HepG2 (cell line): ENCODE data around the gene CST3. TPM values are rescaled to one million over a fixed set of nuclear protein-coding genes. Genes with fewer than 3 reads are reported as not detected.

Source experiments
- ATAC-seq: fragments of 200-7000 bp; cut with Tn5 transposase; 3 replicates; pipeline ENCODE4 v1.9.1; 2020; ENCODE audit warnings: mild to moderate bottlenecking, moderate library complexity
- BruUV-seq: library from RNA; stranded (reverse); fragments of 400-500 nt; replicated peaks from 2 replicates; lab custom pipeline; 2021; lab: Mats Ljungman, UMichigan
- CTCF ChIA-PET: fragments of 300-600 bp; formaldehyde crosslinking; extraction: SDS; loops from one replicate; lab custom pipeline; 2021; ENCODE audit warnings: low total read pairs, inconsistent platforms, low intra/inter-chr PET ratio; lab: Yijun Ruan, JAX
- POLR2A ChIA-PET: fragments of 350-600 bp; sonication (Branson Sonifier 250); formaldehyde crosslinking; loops from one replicate; lab custom pipeline; 2020; ENCODE audit warnings: antibody characterized with exemption, inconsistent platforms; lab: Yijun Ruan, JAX
- DNase-seq: peaks from one replicate; pipeline ENCODE4 v3.0.0-alpha.2; 2015; ENCODE audit warnings: low spot score
- FAIRE-seq: peaks from 3 replicates; lab custom pipeline; 2011; peaks lifted over from hg19 to GRCh38; lab: Jason Lieb, UNC
- H2AFZ ChIP-seq: one replicate; pipeline ENCODE4 v1.6.1; 2011; ENCODE audit warnings: low read length, inconsistent platforms
- H3K27ac ChIP-seq: fragments of 300-600 bp; 3 replicates; pipeline ENCODE4 v1.8.0; 2011; ENCODE audit warnings: mixed run types, mild to moderate bottlenecking, mixed read lengths, low read length, inconsistent platforms; ENCODE audit not compliant: insufficient read depth; ENCODE audit errors: extremely low read length
- H3K27me3 ChIP-seq, 2 experiments: fragments of 200-600 bp in 1 of 2; 2 replicates in 1 of 2; 3 replicates in 1 of 2; pipeline versions ENCODE4 v1.6.0 to v1.8.0; 2011; ENCODE audit warnings: low read length in 2 of 2, mild to moderate bottlenecking in 2 of 2, moderate library complexity in 2 of 2, inconsistent platforms in 1 of 2; ENCODE audit not compliant: insufficient read depth in 2 of 2, control insufficient read depth in 1 of 2
- H3K36me3 ChIP-seq, 2 experiments: fragments of 200-600 bp in 1 of 2; replicated peaks in 1 of 2; 2 replicates in 1 of 2; 3 replicates in 1 of 2; pipeline versions ENCODE4 v1.5.1 to v1.8.0; 2011; ENCODE audit warnings: low read length in 2 of 2, inconsistent platforms in 1 of 2; ENCODE audit not compliant: insufficient read depth in 2 of 2, control insufficient read depth in 1 of 2
- H3K4me1 ChIP-seq: 2 replicates; pipeline ENCODE4 v1.5.1; 2012; ENCODE audit warnings: low read length, inconsistent platforms; ENCODE audit not compliant: insufficient read depth
- H3K4me2 ChIP-seq: 2 replicates; pipeline ENCODE4 v1.6.0; 2011; ENCODE audit warnings: low read depth, low read length, inconsistent platforms
- H3K4me3 ChIP-seq, 3 experiments: fragments of 200-600 bp in 1 of 3; sonication (generic), shearing (Covaris generic) in 1 of 3; replicated peaks in 1 of 3; 2 replicates each; pipeline ENCODE4 v1.5.1; 2011 to 2016; ENCODE audit warnings: low read length in 3 of 3, inconsistent platforms in 2 of 3, low read depth in 2 of 3, mild to moderate bottlenecking in 2 of 3, control low read depth in 1 of 3, mixed read lengths in 1 of 3; ENCODE audit not compliant: insufficient read depth in 1 of 3
- H3K79me2 ChIP-seq: one replicate; pipeline ENCODE4 v1.6.1; 2011; ENCODE audit warnings: low read length, inconsistent platforms; ENCODE audit not compliant: insufficient read depth
- H3K9ac ChIP-seq: 2 replicates; pipeline ENCODE4 v1.6.0; 2011; ENCODE audit warnings: mild to moderate bottlenecking, low read depth, low read length, inconsistent platforms; ENCODE audit not compliant: insufficient read depth
- H3K9me3 ChIP-seq: 2 replicates; pipeline ENCODE4 v1.5.1; 2012; ENCODE audit warnings: mild to moderate bottlenecking, low read length
- H4K20me1 ChIP-seq: 2 replicates; pipeline ENCODE4 v1.6.0; 2011; ENCODE audit warnings: inconsistent platforms, mild to moderate bottlenecking, low read length, moderate library complexity; ENCODE audit not compliant: insufficient read depth
- HCFC1 ChIP-seq: fragments of 150-350 bp; IDR thresholded peaks from 2 replicates; pipeline ENCODE4 v1.6.1; 2014; ENCODE audit warnings: low read depth, low read length
- NFATC3 ChIP-seq: sonication (generic); formaldehyde crosslinking; IDR thresholded peaks from 2 replicates; pipeline ENCODE4 v1.5.1; 2020; ENCODE audit warnings: mild to moderate bottlenecking, missing genetic modification reagents
- PHB2 ChIP-seq: fragments of 450-650 bp; IDR thresholded peaks from 2 replicates; pipeline ENCODE4 v1.6.1; 2018; ENCODE audit not compliant: partially characterized antibody
- SALL2 ChIP-seq: sonication (generic); formaldehyde crosslinking; IDR thresholded peaks from 2 replicates; pipeline ENCODE4 v1.8.1; 2023; ENCODE audit warnings: mild to moderate bottlenecking, missing genetic modification reagents, inconsistent platforms
- SIN3A ChIP-seq: IDR thresholded peaks from 2 replicates; pipeline ENCODE4 v1.6.1; 2011; ENCODE audit warnings: low read depth, mild to moderate bottlenecking, control low read depth, low read length, borderline replicate concordance
- SRY ChIP-seq: sonication (generic); formaldehyde crosslinking; IDR thresholded peaks from 2 replicates; pipeline ENCODE4 v1.8.0; 2022; ENCODE audit warnings: mild to moderate bottlenecking, missing genetic modification reagents
- ZBTB3 ChIP-seq: sonication (generic); formaldehyde crosslinking; IDR thresholded peaks from 2 replicates; pipeline ENCODE4 v1.4.0; 2020; ENCODE audit warnings: low read depth, mild to moderate bottlenecking, moderate library complexity, missing genetic modification reagents, borderline replicate concordance
- ZC3H13 ChIP-seq: sonication (generic); formaldehyde crosslinking; IDR thresholded peaks from 2 replicates; pipeline ENCODE4 v1.8.1; 2023; ENCODE audit warnings: mild to moderate bottlenecking, missing genetic modification reagents, moderate library complexity
- ZFP36L2 ChIP-seq: sonication (generic); formaldehyde crosslinking; IDR thresholded peaks from 2 replicates; pipeline ENCODE4 v1.4.0; 2020; ENCODE audit warnings: missing genetic modification reagents
- ZNF24 ChIP-seq: fragments of 450-650 bp; IDR thresholded peaks from 2 replicates; pipeline ENCODE4 v1.6.1; 2017; ENCODE audit warnings: antibody characterized with exemption, mild to moderate bottlenecking
- ZNF557 ChIP-seq: sonication (generic); formaldehyde crosslinking; IDR thresholded peaks from 2 replicates; pipeline ENCODE4 v1.4.0; 2020; ENCODE audit warnings: missing genetic modification reagents
- ZNF619 ChIP-seq: sonication (generic); formaldehyde crosslinking; IDR thresholded peaks from 2 replicates; pipeline ENCODE4 v1.4.0; 2020; ENCODE audit warnings: mild to moderate bottlenecking, missing genetic modification reagents
- ZNF788 ChIP-seq: sonication (generic); formaldehyde crosslinking; IDR thresholded peaks from 2 replicates; pipeline ENCODE4 v1.5.0; 2020; ENCODE audit warnings: mild to moderate bottlenecking, missing genetic modification reagents, borderline replicate concordance
- WGBS: methylation state at CpG from one replicate; pipeline ENCODE4 v1.1.6; 2017; ENCODE audit warnings: low lambda C conversion rate; 5-methylcytosine and 5-hydroxymethylcytosine counted together
- in situ Hi-C: cut with HindIII; loops from 2 replicates; pipeline ENCODE4 v1.10.0; 2017; ENCODE audit warnings: low pct_unique_long_range_greater_than_20kb; ENCODE audit not compliant: extremely low pct_ligation_motif_present
- intact Hi-C: fragments of 100-400 bp; cut with micrococcal nuclease; formaldehyde crosslinking; loops from one replicate; pipeline ENCODE4 v1.10.0; 2022; ENCODE audit not compliant: unreplicated experiment
- polyA plus RNA-seq, 8 experiments: library from polyadenylated mRNA; depleted of rRNA in 3 of 8; stranded (reverse) in 7 of 8; unstranded in 1 of 8; fragments of >200 nt; fragmentation: Illumina TruSeq in 4 of 8; extraction: Trizol in 4 of 8; gene quantifications; 2 replicates each; pipeline versions ENCODE4 v1.2.1 to v1.2.3, GENCODE V29; 2011 to 2016; ENCODE audit warnings: low read depth in 4 of 8, missing spikeins in 1 of 8, mixed read lengths in 1 of 8; ENCODE audit not compliant: insufficient read depth in 1 of 8
- total RNA-seq, 5 experiments: library from RNA; depleted of rRNA; stranded (reverse); fragments of >200 nt; fragmentation: Illumina TruSeq; extraction: Trizol; gene quantifications; 2 replicates each; pipeline ENCODE4 v1.2.3, GENCODE V29; 2016; ENCODE audit warnings: low read depth in 1 of 5

CST3 gene
- total and polyA plus RNA-seq, 2 of the 13 experiments (the other 11 are each of a cell fraction or from before 2014, with no cell fraction given) = 690 to 1,005 TPM

GRCh38 chr20:23654717-23655116, 17.0 kb upstream of the CST3 start:
- no peak for TF ChIP-seq NFATC3 (CRISPR knock-in tag)
- TF ChIP-seq SRY (CRISPR knock-in tag) = no peak
- TF ChIP-seq ZC3H13 = no peak
- no peak for TF ChIP-seq ZFP36L2 (CRISPR knock-in tag)
- TF ChIP-seq SALL2 (CRISPR knock-in tag) = no peak
- TF ChIP-seq PHB2 = no peak
- no peak for TF ChIP-seq ZNF557 (CRISPR knock-in tag)
- TF ChIP-seq ZNF788 (CRISPR knock-in tag) = no peak
- no peak for TF ChIP-seq ZNF619 (CRISPR knock-in tag)
- TF ChIP-seq ZBTB3 (CRISPR knock-in tag) = no peak
- no peak for TF ChIP-seq SIN3A
- no peak for TF ChIP-seq ZNF24
- TF ChIP-seq HCFC1 = no peak
- in situ Hi-C loops = no loop called here
- BruUV-seq = no TSS peak
- Histone ChIP-seq H3K27ac (no peak overlapping the region), H3K4me3 (no peak overlapping the region), H2AFZ (no peak overlapping the region), H3K36me3 (no peaks in the 10 kb centered on the region), H4K20me1 (no peaks in the 10 kb centered on the region), H3K27me3 (no peaks in the 10 kb centered on the region), H3K4me1 (peaks cover 89% of the 10 kb centered on the region), H3K9me3 (no peaks in the 10 kb centered on the region), H3K9ac (no peak overlapping the region), H3K79me2 (peaks cover under 1% of the 10 kb centered on the region), H3K4me2 (no peak overlapping the region)
- FAIRE-seq (no peak), ATAC-seq (no peak), DNase-seq (no peak)
- intact Hi-C loops = no loop called here
- WGBS = 66% methylated on average over 4 of the region's 4 CpGs
- POLR2A ChIA-PET = interaction anchor here (0.7 to 0.9 kb wide), 2 partner anchors 14 to 17 kb away, joined by 4 to 5 read pairs; partner anchors contain the start of gene CST3
- CTCF ChIA-PET = no interaction called here
